Astrocyte (in vitro differentiated cells and primary cell): ENCODE results near the gene BRWD1.

Experiments
- EZH2 ChIP-seq: IDR thresholded peaks from 2 replicates; pipeline ENCODE4 v1.6.1; 2012; ENCODE audit warnings: mild to moderate bottlenecking, low read length, inconsistent platforms; ENCODE audit not compliant: insufficient read depth
- TF ChIP-seq, protein P1 (sequence below): IDR thresholded peaks from 2 replicates; pipeline ENCODE4 v1.5.1; 2011; ENCODE audit warnings: low read depth, mild to moderate bottlenecking, inconsistent platforms, low read length, moderate library complexity; ENCODE audit not compliant: insufficient read depth

DNA sequence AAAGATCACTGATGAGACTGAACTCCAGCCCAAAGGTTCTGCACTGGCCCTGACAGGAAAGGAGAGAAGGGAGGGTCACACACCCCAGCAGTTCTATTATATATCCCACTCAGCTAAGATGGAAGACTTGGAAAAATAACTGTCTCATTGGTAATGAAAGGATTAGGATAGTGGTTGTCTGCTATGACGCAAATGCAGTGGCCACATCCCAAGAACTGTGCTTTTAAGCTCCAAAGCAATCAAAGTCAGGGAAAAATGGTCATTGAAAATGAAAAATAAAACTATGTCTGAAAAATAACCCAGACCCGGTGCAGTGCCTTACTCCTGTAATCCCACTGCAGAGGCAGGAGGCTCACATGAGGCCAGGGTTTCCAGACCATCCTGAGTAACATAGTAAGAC lies 161.2 kb downstream of the BRWD1 start:
- TF ChIP-seq, protein P1, sequence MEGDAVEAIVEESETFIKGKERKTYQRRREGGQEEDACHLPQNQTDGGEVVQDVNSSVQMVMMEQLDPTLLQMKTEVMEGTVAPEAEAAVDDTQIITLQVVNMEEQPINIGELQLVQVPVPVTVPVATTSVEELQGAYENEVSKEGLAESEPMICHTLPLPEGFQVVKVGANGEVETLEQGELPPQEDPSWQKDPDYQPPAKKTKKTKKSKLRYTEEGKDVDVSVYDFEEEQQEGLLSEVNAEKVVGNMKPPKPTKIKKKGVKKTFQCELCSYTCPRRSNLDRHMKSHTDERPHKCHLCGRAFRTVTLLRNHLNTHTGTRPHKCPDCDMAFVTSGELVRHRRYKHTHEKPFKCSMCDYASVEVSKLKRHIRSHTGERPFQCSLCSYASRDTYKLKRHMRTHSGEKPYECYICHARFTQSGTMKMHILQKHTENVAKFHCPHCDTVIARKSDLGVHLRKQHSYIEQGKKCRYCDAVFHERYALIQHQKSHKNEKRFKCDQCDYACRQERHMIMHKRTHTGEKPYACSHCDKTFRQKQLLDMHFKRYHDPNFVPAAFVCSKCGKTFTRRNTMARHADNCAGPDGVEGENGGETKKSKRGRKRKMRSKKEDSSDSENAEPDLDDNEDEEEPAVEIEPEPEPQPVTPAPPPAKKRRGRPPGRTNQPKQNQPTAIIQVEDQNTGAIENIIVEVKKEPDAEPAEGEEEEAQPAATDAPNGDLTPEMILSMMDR, result no peak
- no peak for TF ChIP-seq EZH2
